GM18873 (cell line): ENCODE data around the gene ZNF394.

Experiments used
- ATAC-seq: cut with Tn5 transposase; IDR thresholded peaks from one replicate; pipeline ENCODE4 v1.9.1; 2021; ENCODE audit warnings: mild to moderate bottlenecking, moderate library complexity, moderate number of reproducible peaks; ENCODE audit not compliant: unreplicated experiment, low FRiP score

The ZNF394 gene

GRCh38 chr7:99453105-99453504 is 47.0 kb downstream of the ZNF394 start:
- ATAC-seq, result no peak

- no peak for ATAC-seq
These were observed 47.5 kb downstream of the ZNF394 start for GRCh38 chr7:99452541-99452940.

DNA sequence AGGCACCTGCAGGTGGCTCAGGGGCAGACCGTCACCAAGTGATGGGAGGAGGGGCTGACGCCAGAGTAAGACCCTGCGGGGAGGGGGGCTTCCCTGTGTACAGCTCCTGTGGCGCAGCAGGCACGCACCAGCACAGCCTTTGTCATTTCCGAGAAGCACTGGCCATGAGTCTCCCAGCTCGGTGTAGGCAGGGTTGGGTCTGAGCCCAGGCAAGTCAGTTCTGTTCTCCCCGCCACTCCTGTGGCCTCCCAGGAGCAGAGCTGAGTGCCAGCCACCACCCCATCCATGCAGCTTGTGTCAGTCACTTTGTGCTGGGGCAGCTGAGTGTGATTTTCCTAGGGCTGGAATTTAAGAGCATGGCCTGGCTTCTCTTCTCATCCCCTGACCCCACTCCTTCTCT is 48.1 kb downstream of the ZNF394 start:
- ATAC-seq, result no peak

DNA sequence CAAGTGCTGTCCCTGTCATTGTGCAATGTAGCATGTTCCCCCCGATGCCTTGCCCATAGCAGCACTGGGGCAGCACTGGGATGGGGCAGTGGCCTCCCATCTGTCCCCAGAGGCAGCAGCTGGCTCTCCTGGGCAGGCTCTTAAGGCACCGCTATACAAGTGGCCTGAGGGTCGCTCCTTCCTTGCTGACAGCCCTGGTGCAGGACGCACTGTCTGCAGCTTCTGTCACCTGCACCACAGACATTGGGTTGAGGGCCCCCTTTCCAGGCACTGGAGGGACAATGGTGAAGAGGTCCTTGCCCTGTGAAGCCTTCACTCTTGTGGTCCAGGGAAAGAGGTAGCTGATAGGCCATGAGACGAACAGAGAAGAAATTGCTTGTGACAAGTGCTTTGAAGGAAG is 50.8 kb downstream of the ZNF394 start:
- no peak for ATAC-seq

DNA sequence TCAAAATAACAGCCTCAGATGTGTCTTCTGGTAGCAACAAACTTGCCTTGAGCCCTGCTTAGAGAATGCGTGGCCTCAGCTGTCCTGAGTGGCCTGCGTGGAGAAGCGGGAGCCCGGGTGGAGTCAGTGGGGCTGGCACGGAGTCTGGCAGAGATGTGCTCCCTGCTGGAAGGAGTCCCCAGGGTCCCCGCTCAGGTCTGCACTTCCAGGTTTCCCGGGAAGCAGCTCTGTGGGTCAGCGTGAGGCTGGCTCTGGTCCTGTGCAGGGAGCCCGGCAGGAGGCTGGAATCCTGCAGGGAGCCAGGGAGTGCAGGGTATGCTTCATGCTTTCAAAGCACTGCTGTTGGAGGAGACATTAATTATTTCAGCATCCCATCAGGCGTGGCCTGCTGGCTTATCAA is 51.2 kb downstream of the ZNF394 start:
- no peak for ATAC-seq

DNA sequence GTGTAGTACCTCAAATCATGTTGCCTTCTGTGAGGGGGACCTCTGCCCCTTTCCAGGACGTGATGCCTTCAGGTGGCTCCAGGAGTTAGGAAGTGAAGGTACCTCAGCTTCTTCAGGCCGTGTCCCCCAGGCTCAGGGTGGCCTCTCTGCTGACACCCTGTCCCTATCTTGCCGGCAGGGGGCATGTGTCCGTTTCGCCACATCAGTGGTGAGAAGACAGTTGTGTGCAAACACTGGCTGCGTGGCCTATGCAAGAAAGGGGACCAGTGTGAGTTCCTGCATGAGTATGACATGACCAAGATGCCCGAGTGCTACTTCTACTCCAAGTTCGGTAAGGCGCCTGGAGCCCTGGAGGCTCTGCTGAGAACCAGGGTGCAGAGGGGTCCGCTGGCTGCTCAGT is 52.1 kb downstream of the ZNF394 start:
- ATAC-seq, result no peak

DNA sequence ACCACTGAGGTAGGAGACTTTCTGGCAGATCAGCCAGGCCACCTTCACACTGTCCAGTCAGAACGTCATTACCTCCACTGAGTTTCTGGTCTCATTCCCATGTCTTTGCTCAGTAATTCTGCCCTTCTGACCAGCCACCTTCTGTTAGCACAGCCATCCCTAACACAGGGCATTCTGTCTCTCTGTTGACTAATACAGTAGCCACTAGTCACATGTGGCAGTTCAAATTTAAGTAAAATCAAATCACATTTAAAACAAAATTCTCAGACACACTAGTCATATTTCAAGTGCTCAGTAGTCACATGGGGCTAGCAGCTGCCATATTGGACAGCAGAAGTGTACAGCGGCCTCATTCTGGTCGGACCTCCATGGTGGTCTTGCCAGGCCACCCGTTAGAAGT is 54.0 kb downstream of the ZNF394 start:
- ATAC-seq, result no peak
